GM19452 (cell line): ENCODE measurements around the gene TACC2.
"Not testable (repeated sequence)": the region's sequence is repeated elsewhere in the genome, so short reads cannot be mapped to it uniquely, and the experiment has no call there.

Experiments used
- ATAC-seq: cut with Tn5 transposase; IDR thresholded peaks from one replicate; pipeline ENCODE4 v1.9.1; 2021; ENCODE audit not compliant: unreplicated experiment

TACC2 gene

DNA sequence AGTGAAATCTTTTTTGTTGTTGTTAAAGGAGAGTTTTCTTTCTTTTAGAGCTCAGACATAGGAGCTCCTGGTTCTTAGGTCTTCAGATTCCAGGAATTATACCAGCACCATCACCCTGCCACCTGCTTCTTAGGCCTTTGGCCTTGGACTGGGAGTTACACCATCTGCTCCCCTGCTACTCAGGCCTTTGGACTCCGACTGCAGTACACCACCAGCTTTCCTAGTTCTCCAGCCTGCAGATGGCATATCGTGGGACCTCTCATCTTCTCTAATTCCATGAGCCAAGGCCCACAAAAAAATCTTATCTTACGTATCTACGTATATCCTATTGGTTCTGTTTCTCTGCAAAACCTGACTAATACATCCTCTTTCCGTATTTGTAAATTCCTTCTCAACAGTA, 5.1 kb upstream of the TACC2 start:
- ATAC-seq: no peak

DNA sequence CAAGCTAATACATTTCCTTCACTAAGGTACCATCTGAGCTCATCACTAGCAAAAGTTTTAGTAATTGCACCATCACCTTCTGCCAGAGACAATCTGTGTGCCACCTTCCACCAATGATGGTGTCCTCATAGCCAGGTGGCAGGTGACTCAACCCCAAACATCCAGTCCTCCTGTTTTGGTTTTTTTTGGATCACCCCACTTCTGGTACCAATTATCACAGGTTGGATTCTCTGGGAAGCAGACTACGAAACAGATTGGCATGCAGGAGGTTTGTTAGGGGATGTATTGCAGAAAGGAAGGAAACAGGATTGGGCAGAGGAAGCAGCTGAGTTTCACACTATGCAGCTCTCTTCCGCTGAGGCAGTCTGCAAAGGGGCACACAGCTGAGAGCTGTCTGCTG, 4.5 kb upstream of the TACC2 start:
- ATAC-seq: no peak

DNA sequence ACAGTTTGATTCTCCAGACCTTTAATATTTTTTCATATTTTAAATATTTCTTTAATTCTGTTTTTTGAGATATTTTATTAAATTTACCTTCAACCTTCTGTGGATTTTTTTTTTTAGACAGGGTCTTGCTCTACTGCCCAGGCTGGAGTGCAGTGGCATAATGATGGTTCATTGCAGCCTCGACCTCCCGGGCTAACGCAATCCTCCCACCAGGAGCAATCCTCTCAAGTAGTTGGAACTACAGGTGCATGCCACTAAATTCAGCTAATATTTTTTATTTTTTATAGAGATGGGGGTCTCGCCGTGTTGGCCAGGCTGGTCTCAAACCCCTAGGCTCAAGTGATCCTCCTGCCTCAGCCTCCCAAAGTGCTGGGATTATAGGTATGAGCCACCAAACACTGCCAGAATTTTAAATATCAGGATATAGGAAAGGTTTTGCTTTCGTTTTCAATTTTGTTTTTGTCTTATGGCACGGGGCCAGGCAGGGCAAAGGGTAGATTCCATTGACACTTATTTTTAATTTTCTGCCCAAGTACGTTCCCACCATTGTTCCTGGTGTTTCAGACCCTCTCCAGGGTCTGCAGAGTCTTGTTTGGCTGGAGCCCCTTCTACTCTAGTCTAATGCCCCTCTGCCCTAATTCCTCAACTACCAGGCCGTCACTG, 1.2 kb downstream of the TACC2 start:
- no peak for ATAC-seq

- ATAC-seq: not testable (repeated sequence)
These were observed 2.8 kb downstream of the TACC2 start for GRCh38 chr10:121991727-121992126.

GRCh38 chr10:121994429-121994941, 5.5 kb downstream of the TACC2 start:
- no peak for ATAC-seq

GRCh38 chr10:121998462-121998861, 9.5 kb downstream of the TACC2 start:
- ATAC-seq: no peak

- no peak for ATAC-seq
These were observed 10.3 kb downstream of the TACC2 start for GRCh38 chr10:121999301-121999700.

DNA sequence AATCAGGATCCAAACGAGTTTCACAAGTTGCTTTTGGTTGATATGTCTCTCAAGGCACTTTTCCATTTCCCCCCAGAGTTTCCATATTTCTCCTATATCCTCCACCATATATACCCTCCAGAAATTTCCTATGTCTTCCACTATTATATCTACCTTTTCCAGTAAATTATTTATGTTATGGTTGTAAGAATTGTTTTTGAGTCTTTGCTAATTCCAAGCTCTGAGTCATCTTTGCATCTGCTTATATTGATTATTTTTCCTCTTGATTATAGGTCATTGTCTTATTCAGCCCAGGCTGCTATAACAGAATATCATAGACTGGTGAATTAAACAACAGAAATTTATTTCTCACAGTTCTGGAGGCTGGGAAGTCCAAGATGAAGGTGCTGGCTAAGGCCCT, 12.7 kb downstream of the TACC2 start:
- no peak for ATAC-seq

DNA sequence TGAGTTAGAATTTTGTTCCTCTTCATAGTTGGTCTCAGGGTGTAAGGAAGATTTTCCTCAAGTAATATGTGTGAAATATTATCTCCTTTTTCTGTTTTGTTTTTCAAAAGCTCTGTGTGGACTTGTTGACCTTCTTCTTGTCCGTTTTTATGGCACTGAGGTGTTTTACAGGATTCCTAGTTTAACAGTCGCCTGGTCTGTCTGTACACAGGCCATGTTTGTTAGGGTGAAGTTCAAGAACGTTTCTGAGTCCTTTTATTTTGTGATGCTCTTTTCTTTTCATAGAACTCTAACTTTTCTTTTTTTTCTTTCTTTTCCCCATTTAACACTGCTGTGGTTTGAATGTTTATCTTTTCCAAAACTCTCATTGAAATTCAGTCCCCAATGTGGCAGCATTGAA, 18.5 kb downstream of the TACC2 start:
- no peak for ATAC-seq

- ATAC-seq: no peak
These were observed 21.6 kb downstream of the TACC2 start for GRCh38 chr10:122010405-122011050.

DNA sequence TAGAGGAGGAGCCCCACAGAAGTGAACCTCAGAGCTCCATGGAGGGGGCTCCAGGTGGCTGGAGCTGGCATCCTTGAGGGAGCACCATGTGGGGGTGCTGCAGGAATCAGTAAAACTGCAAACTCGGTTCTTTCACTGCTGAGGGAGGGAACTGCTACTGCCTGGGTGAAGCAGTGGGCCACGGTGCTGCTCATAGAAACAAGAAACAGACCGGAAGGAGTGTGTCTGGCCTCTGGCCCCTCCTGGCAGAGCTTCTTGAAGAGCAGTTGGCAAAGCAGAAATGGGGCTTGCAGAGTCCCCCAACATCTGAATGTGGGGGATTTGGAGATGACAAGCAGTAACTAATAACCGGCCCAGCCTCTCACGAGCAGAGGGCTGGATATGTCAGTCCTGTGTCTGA, 23.8 kb downstream of the TACC2 start:
- no peak for ATAC-seq

- no peak for ATAC-seq
These were observed 24.4 kb downstream of the TACC2 start for GRCh38 chr10:122013311-122013780.

- ATAC-seq: no peak
These were observed 25.8 kb downstream of the TACC2 start for GRCh38 chr10:122014652-122015248.

GRCh38 chr10:122017926-122018325, 29.0 kb downstream of the TACC2 start:
- not testable (repeated sequence) for ATAC-seq

GRCh38 chr10:122018491-122018890, 29.5 kb downstream of the TACC2 start:
- ATAC-seq: no peak

DNA sequence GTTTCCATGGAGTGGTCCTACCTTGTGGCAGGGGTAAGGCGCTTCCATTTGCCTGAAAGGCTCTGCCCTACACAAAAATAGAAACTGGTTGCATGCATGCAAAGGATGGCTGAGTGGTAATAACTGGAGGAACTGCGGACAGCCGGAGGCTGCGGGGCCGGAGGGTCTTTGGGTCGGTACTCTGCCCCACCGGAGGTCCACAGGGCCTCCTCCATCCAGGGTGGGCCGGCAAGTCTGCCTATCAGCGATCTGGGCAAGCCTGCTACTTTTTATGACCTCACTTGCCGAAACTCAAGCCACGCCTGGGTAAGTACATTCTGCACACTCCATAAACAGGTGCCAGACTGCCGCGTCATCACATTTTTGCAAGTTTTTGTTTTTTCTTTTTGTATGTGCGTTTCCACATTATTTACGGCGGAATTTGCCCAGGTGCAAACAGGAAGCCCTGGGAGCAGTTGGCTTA, 30.0 kb downstream of the TACC2 start:
- no peak for ATAC-seq

DNA sequence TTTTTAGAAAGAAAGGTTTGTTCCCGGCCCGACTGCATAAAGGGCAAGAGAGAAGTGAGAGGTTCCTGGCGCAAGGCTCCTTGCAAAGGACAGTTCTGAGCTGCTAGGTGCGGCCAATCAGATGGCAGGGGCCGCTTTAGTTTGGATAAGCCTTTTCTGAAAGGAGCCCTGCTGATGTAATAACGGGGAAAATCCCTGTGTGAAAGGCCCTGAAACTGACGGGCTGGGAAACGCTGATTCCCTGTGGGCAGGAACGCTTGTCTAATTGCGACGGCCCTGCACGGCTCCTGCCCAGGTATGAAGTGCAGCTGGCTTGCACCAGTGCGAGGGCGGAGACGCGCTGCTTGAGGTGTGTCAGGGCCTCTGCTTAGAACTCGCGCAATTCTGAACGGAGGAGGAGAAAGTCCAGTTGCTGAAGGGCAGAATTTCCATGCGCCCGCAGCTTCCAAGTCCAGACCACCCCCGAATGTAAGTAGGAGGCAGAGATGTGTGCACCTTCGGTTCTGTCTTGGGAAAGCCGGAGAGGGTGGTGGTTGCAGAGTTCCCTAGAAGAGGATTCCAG, 30.5 kb downstream of the TACC2 start:
- no peak for ATAC-seq

GRCh38 chr10:122020226-122020625, 31.3 kb downstream of the TACC2 start:
- ATAC-seq: no peak

DNA sequence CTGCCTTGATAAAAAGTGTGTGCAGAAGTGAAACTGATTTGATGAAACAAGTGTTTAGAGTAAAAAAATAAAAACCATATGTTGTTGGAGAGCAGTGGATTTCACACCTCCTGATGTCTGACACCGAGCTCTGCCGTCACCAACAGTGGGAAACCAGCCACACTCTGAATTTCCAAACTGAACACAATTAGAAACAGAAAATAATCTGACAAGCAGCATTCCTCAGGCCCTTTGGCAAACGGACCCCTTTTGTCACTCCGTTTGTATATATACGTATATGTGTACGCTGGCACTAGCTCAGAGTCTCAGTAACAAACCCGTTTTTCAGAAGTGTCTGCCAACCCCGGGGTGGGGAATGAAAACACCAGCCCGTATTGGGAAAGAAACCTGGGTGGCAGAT, 32.4 kb downstream of the TACC2 start:
- ATAC-seq: no peak

DNA sequence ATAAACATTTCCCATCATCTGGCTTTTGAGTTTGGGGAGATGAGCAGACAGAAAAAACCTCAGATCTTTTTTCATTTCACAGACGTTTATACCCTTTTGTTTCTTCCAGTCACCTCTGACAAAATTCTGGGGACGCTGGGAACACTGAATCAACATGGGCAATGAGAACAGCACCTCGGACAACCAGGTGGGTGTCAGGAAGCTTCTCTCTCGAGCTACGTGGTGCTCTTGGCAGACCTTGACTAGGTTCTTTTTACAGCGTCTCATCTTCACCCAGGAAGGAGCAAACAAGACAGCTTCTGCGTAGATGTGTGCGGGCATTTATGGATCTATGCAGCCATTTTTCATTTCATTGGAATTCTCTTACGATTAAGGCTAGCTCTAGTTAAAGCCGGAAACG, 32.9 kb downstream of the TACC2 start:
- no peak for ATAC-seq

DNA sequence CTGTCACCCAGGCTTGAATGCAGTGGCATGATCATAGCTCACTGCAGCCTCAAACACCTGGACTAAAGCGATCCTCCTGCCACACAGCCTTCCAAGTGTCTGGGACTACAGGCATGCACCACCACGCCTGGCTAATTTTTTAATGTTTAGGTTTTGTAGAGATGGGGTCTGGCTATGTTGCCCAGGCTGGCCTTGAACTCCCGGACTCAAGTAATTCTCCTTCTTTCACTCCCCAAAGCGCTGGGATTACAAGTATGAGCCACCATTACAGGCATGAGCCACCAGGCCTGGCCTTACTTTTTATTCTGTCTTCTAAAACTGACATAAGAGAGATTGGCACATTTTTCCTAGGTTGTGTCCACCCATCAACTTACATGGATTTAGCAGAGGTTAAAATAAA, 33.3 kb downstream of the TACC2 start:
- ATAC-seq: no peak

DNA sequence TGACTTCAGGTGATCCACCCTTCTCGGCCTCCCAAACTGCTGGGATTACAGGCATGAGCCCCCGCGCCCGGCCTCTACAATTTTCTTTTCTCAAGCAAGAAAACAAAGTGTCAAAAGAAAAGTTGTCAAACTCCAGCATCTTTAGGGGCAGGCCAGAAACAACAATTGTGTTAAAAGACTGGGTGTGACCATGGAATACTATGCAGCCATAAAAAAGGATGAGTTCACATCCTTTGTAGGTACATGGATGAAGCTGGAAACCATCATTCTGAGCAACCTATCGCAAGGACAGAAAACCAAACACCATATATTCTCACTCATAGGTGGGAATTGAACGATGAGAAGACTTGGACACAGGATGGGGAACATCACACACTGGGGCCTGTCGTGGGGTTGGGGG, 34.3 kb downstream of the TACC2 start:
- not testable (repeated sequence) for ATAC-seq
